GM23338 (cell line): ENCODE measurements around the gene POU5F1.

Source experiments
- EZH2 ChIP-seq: fragments of 200-600 bp; sonication (generic); IDR thresholded peaks from one replicate; pipeline ENCODE4 v1.8.0; 2017; ENCODE audit warnings: antibody characterized with exemption, mild to moderate bottlenecking, low read depth; ENCODE audit not compliant: unreplicated experiment
- EZH2phosphoT487 ChIP-seq: fragments of 200-600 bp; sonication (generic); IDR thresholded peaks from one replicate; pipeline ENCODE4 v1.8.1; 2018; ENCODE audit warnings: antibody characterized with exemption; ENCODE audit not compliant: unreplicated experiment
- REST ChIP-seq: IDR thresholded peaks from one replicate; pipeline ENCODE4 v1.6.1; 2018; ENCODE audit warnings: antibody characterized with exemption; ENCODE audit not compliant: unreplicated experiment
- STAT1 ChIP-seq: IDR thresholded peaks from one replicate; pipeline ENCODE4 v1.6.1; 2016; ENCODE audit warnings: antibody characterized with exemption; ENCODE audit not compliant: unreplicated experiment
- TF ChIP-seq, protein P1 (sequence below), 2 experiments: fragments of 200-600 bp in 1 of 2; sonication (generic) in 1 of 2; conservative IDR thresholded peaks; 2 replicates each; pipeline versions ENCODE4 v1.5.1 to v1.6.1; 2016 to 2017; ENCODE audit warnings: antibody characterized with exemption in 2 of 2, low read depth in 2 of 2, mild to moderate bottlenecking in 2 of 2, moderate library complexity in 1 of 2

DNA sequence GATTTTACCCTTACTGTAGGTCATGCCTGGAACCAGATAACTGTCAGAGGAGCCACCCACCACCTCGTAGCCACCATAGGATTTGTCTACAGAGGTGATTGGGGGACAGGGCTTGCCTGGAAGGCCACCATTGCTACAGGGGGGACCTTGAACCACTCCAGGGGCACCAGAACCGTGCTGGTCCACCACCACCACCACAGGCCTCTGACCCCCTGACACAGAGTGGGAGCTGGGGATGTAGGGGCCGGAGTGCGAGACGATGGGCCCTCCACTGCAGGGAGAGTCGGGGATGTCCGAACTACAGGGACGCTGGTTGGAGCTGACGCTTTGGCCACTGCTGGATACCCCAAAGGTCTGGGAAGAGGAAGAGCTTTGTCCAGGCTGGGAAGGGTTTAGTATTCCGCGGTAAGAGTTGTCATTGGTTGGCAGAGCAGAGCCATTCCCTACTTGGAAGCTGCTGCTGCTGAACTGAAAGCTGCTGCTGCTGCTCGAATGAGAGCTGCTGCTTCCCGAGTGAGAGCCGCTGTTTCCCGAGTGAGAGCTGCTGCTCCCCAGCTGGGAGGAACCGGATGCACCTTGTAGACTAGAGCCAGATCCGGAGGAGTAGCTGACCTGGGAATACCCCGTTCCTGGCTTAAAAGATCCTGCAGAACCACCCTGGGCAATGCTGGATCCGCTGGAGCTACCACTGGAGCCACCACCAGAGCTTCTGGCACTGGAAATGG, 53.7 kb downstream of the POU5F1 start:
- TF ChIP-seq EZH2phosphoT487, result no peak
- TF ChIP-seq EZH2, result no peak
- TF ChIP-seq, protein P1, sequence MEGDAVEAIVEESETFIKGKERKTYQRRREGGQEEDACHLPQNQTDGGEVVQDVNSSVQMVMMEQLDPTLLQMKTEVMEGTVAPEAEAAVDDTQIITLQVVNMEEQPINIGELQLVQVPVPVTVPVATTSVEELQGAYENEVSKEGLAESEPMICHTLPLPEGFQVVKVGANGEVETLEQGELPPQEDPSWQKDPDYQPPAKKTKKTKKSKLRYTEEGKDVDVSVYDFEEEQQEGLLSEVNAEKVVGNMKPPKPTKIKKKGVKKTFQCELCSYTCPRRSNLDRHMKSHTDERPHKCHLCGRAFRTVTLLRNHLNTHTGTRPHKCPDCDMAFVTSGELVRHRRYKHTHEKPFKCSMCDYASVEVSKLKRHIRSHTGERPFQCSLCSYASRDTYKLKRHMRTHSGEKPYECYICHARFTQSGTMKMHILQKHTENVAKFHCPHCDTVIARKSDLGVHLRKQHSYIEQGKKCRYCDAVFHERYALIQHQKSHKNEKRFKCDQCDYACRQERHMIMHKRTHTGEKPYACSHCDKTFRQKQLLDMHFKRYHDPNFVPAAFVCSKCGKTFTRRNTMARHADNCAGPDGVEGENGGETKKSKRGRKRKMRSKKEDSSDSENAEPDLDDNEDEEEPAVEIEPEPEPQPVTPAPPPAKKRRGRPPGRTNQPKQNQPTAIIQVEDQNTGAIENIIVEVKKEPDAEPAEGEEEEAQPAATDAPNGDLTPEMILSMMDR (conservative IDR thresholded peaks at IDR 0.05; ENCODE audit: low read depth in 2 of 2), result no peak
- TF ChIP-seq STAT1, result no peak
- TF ChIP-seq REST, result no peak
